HG03045 (cell line): ENCODE data around the gene KRT39.

Source experiments
- ATAC-seq: cut with Tn5 transposase; IDR thresholded peaks from one replicate; pipeline ENCODE4 v1.9.1; 2021; ENCODE audit warnings: mild to moderate bottlenecking, moderate library complexity; ENCODE audit not compliant: unreplicated experiment

Gene KRT39

DNA sequence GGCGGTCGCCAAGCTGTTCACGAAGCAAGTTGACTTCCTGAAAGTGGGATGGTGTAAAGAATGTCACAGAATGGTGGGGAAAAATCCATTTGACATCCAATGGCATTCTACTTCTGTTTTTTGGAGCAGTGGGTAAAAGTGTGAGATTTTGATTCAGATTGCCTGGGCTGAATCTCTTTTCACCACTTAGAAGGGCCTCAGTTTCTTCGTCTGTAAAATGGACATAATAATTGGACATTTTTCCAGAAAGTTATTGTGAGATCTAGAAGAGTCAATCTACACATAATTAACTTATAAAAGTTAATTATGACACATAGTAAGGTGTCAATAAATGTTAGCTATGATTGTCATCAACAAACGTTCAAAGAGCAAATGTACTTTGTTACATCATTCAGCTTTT, 14.4 kb upstream of the KRT39 start:
- no peak for ATAC-seq

DNA sequence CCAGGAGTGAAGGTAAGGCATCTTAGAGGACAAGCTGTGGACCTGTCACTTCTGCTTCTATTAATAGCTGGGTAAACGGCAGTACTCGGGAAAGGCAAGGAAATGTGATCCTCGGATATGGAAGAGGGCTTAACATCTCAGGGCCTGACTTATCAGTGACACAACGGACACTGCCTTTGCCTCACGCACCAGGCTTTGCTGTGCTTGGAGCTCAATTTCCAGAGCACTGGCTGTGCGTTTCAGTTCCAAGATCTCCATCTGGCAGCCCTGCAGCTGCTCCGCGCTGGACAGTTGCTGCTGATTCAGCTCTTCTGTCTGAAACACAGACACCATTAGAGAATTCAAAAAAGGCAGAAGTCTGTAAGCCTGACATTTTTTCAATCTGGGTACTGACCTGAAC, 13.8 kb upstream of the KRT39 start:
- ATAC-seq: no peak

DNA sequence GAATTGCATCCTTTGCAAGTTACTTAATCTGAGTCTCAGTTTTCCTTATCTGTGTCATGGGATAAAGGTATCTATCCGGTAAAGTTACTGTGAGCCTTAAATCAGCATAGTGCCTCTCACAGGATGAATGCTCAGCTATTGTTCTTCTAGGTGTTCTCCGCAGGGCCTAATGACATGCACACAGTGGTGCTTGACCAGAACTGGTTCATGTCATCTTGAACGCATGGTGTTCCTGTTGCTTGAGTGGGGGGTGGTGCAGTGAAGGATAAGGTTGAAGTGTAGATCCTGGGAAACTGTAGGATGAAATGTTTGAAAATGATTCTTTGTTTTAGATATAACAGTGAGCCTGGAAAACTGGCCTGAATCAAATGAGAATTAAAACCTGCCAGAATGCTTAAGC, 13.4 kb upstream of the KRT39 start:
- no peak for ATAC-seq

- ATAC-seq: no peak
These were observed 11.9 kb upstream of the KRT39 start for GRCh38 chr17:40978575-40979151.

- no peak for ATAC-seq
These were observed 8.8 kb upstream of the KRT39 start for GRCh38 chr17:40975516-40975915.

- no peak for ATAC-seq
These were observed 7.6 kb upstream of the KRT39 start for GRCh38 chr17:40974366-40974765.

DNA sequence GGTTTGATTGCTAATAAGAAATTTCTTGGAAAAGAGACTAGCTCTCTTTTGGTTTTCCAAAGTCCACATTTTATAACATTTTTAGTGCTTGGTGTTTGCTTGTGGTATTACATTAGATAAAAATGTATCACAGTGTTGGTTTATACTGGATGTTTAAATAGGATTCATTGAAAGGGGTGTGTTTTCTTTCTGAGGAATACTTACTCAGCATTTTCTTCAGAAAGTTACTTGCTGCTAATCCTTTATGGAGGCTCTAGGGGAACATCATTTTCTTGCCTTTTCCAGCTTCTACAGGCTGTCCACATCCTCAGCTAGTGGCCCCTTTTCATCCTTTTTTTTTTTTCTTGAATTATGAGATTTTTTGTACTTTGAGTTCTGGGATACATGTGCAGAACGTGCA, 834 bp upstream of the KRT39 start:
- ATAC-seq: no peak

GRCh38 chr17:40963838-40964237, 2.9 kb downstream of the KRT39 start:
- ATAC-seq: no peak

DNA sequence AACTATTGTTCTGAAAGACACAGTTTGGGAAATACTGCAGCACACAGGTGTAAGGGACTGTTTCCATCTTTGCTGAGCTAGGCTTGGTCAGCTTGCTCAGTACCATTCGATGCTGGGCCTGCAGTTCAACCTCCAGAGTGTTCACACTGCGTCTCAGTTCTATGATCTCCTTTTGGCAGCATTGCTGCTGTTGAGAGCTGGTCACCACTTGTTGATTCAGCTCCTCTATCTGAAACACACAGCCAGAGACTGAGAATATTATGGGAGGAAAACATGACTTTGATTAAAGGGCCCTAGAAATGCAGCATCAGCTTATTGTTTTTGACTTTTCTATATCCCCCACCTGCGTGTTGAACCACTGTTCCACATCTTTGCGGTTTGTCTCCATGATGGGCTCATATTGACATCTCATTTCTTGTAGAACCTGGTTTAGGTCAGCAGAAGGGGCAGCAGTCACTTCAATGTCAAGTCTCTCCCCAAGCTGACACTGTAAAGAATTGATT, 4.6 kb downstream of the KRT39 start:
- ATAC-seq: no peak

- no peak for ATAC-seq
These were observed 5.2 kb downstream of the KRT39 start for GRCh38 chr17:40961591-40961990.

DNA sequence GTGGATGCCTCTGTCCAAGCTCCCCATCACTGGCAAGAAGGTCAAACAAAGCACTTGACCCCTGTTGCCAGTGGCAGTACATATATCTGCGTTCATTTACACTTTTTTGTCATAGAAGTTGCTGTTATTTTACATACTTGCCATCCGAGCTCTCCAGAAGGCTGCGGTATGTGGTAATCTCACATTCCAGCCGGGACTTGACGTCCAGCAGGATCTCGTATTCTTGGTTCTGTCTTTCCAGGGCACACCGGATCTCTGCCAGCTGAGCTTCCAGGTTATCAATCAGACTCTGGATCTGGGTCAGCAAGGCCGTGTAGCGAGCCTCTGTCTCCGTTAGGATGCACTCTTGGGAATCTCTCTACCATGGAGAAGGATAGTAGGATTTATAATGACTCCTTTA, 6.6 kb downstream of the KRT39 start:
- no peak for ATAC-seq

DNA sequence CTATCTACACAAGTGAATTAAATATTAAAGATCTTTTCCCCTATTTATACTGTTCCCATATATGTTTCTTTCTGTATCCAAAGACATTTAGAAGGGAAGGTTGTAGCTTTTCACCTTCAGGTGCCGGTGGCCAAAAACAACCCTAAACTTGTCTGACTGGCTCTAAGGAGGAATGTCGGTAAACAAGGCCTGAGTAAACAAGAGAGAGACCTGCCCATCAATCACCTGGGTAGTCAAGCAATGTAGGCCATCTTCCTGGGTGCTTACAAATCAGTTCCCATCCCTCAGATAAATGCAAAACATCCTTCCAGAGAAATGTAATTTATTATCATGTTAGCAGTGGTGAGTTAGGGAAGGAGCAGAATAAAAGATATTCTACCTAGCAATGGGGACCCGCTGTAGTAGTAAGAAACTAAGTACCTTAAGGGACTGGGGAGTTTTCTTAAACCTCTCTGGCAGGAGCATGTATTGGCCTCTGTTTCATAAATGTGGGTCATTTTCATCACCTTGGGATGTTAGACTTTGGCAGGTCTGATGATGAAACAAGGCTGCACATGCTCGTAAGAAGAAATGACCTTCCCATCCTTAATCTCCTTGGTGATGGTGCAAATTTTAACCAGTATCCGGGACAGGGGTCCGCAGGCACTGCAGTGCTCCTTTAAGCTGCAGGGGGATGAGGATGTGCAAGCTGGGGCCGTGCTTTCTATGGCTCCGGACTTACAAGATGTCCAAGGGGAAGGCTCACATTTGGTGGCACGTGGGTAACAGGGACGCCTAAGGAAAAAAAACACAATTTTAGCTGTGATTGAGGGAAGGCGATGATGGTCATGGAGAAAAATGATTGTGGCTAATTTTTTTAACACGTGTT, 8.4 kb downstream of the KRT39 start:
- ATAC-seq: no peak

GRCh38 chr17:40956401-40957254, 10.1 kb downstream of the KRT39 start:
- ATAC-seq: no peak

DNA sequence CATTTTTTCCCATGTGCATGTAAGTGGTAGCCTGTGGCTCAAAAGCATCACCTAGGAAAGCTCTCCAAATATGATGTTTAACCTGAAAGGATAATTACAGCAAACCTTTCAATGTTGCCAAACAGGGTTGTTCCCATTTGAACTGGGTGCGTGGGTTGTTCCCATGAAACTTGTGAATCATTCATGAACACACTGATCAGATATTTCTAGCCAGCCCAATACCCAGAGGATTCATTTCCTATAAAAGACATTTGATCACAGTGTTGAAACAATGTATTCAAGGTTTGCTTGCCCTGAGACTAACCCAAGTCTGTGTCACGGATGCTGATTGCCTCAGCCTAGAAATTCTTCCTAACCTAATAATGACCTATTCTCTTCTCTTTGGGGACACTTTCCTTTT, 12.9 kb downstream of the KRT39 start:
- no peak for ATAC-seq

- ATAC-seq: no peak
These were observed 14.1 kb downstream of the KRT39 start for GRCh38 chr17:40952661-40953060.

- no peak for ATAC-seq
These were observed 14.6 kb downstream of the KRT39 start for GRCh38 chr17:40952154-40952553.

DNA sequence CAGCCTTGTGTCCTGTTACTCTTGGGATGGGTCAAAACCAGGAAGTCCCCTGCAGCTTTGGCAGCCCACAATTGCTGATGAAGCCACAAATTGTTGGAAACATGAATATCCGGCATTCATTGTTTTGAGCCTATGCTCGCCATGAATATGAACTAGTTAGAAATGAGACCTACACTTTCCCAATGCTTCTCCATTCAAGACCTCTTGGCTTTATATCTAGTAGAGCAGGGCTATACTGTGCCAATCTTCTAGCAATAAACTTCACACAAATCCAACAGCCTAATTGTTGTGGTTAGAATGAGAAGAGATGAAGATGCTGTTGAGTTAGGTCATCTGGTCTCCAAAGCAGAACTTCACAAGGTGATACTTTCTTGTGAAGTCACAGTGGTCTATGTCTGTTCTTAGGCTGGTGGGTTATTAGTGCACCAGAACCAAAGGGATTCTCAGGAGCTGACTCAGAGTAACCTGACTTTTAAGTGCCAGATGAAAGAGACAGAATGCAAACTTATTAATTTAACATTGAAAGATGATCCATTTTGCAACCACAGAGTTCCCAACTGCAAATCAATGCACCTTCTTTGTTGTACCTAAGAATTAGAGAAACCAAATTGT, 15.6 kb downstream of the KRT39 start:
- no peak for ATAC-seq

DNA sequence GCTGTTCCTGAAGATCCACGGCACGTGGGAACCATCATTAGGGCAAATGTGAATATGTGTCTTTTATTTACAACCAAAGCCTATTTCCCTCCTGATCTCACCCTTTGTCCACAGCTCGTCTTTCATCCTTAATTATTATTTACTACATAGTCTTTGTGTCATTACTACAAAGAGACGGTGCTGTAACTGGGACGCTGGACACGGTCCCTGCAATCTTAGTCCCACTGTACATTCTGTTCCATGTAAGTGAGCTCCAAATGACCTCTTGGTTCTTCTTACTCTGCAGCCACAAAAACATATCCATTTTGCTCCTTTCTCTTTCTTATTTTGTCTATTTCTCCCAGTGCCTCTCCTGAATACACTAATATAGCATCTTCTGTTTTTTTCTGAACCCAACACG, 16.6 kb downstream of the KRT39 start:
- ATAC-seq: no peak

- no peak for ATAC-seq
These were observed 17.3 kb downstream of the KRT39 start for GRCh38 chr17:40949418-40949817.

DNA sequence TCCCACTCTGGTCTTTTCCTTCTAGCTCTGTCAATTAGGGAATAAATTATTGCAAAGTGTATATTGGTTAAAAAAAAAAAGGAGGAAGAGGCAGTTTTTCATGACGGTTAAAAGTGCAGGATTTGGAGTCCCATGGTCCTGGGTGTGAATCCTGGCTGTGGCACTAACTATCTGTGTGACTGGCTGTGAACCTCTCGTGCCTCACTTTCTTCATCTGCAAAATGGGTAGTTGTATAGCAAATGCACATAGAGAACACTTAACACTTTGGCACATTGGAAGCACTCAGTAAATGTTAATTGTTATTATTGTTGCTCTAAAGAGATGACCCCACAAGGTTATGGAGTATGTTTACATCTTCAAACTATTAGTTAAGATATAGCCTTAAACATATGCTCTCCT, 18.8 kb downstream of the KRT39 start:
- no peak for ATAC-seq

GRCh38 chr17:40945414-40945813, 21.3 kb downstream of the KRT39 start:
- no peak for ATAC-seq
